NCI-H2107 (cell line): ENCODE measurements around the gene BATF3.

Experiments used
- DNase-seq: peaks from one replicate; lab custom pipeline; 2025; lab: John Stamatoyannopoulos, UW

The BATF3 gene

GRCh38 chr1:212703991-212704564, 4.4 kb upstream of the BATF3 start:
- DNase-seq = no peak

- no peak for DNase-seq
These were observed 3.0 kb upstream of the BATF3 start for GRCh38 chr1:212702672-212703071.

GRCh38 chr1:212701910-212702309, 2.3 kb upstream of the BATF3 start:
- DNase-seq = no peak

- no peak for DNase-seq
These were observed 1.5 kb upstream of the BATF3 start for GRCh38 chr1:212700892-212701819.

- DNase-seq = peak; percentile 22
These were observed 717 bp upstream of the BATF3 start for GRCh38 chr1:212700223-212700891.

GRCh38 chr1:212699104-212699624, 476 bp downstream of the BATF3 start:
- peak; percentile 42 for DNase-seq

GRCh38 chr1:212698467-212699103, 1.1 kb downstream of the BATF3 start:
- DNase-seq = no peak

GRCh38 chr1:212696721-212697331, 2.8 kb downstream of the BATF3 start:
- DNase-seq = no peak

- DNase-seq = no peak
These were observed 6.6 kb downstream of the BATF3 start for GRCh38 chr1:212692774-212693644.

GRCh38 chr1:212691561-212692071, 8.0 kb downstream of the BATF3 start:
- no peak for DNase-seq

- DNase-seq = no peak
These were observed 8.7 kb downstream of the BATF3 start for GRCh38 chr1:212690816-212691403.

GRCh38 chr1:212689758-212690529, 9.7 kb downstream of the BATF3 start:
- no peak for DNase-seq

- DNase-seq = no peak
These were observed 10.4 kb downstream of the BATF3 start for GRCh38 chr1:212689196-212689725.

GRCh38 chr1:212688341-212689047, 11.1 kb downstream of the BATF3 start:
- DNase-seq = no peak

GRCh38 chr1:212687811-212688210, 11.8 kb downstream of the BATF3 start:
- no peak for DNase-seq

- no peak for DNase-seq
These were observed 13.0 kb downstream of the BATF3 start for GRCh38 chr1:212686591-212686990.

- DNase-seq = no peak
These were observed 13.6 kb downstream of the BATF3 start for GRCh38 chr1:212686069-212686468.

GRCh38 chr1:212685429-212685828, 14.2 kb downstream of the BATF3 start:
- DNase-seq = no peak
